GM19397 (cell line): ENCODE results near the gene VARS1.
A peak's percentile ranks its signal among the peaks of the same experiment; 100 is the strongest.
"Not testable (repeated sequence)": the region's sequence is repeated elsewhere in the genome, so short reads cannot be mapped to it uniquely, and the experiment has no call there.

Experiments used
- ATAC-seq: cut with Tn5 transposase; IDR thresholded peaks from one replicate; pipeline ENCODE4 v1.9.1; 2021; ENCODE audit warnings: mild to moderate bottlenecking, moderate library complexity; ENCODE audit not compliant: unreplicated experiment

VARS1 gene

DNA sequence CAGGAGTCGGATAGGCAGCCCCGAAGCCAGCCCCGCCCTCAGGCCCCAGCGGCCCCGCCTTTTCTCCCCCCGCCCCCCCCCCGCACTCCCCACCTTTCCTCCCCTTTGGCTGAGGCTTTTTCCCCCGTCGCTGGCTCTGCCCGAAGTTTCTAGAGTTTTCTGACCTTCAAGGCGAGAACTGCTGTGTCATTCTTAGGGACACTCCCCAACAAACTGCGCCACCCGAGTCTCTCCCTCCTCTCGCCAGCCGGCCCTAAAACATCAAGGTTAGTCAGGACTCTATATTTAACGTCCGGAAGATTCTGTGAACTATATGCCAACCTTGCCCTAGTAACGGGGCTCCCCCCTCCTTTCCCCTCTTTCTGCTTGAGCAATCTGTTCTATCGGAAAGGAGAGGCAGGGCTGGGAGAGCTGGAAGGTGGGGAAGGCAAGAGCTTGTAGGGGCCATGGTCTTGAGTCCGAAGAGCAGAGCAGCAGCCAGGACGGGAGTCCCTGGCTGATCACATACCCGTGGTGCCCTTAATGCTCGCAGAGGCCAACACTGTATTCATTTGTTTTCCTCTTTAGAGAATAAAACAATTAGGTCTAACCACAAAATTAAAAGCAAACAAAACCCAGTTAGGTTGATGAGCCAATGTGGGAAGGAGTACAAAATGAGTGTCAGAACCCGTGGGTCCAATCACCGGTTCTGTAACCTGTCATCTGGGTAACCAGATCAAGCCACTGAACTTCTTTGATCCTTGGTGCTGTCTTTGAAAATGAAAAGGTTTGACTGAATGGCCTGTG, 26.7 kb upstream of the VARS1 start:
- peak; percentile 31 for ATAC-seq

DNA sequence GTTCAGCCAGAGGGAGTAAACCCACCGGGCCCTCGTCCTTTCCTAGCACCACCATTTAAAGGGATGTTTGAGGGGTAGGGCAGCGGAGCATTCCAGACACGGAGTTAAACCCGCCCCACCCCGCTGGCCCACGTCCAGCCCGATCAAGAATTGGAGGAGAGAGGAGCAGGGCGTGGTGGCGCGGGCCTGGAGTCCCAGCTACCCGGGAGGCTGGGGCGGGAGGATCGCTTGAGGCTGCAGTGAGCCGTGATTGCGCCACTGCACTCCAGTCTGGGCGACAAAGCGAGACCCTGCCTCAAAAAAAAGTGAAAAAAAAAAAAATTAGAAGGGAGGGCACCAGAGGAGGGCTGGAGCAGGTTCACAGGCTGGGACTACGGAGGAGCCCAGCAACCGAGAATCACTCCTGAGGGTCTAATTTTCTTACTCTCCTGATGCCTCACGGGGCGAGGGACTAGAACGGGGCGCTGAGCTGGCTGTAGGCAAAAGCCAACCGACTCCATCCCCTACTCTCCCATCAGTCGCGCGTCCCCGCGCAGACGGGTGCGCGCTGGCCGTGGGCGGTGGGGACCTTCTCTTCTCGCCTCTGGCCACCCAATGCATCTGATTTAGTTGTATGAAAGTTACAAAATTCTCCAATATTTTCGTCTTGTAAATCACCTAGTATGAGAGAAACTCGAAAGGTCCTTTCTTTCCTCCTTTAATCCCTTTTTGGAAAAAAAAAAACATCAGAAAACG, 25.9 kb upstream of the VARS1 start:
- peak; percentile 46 for ATAC-seq

DNA sequence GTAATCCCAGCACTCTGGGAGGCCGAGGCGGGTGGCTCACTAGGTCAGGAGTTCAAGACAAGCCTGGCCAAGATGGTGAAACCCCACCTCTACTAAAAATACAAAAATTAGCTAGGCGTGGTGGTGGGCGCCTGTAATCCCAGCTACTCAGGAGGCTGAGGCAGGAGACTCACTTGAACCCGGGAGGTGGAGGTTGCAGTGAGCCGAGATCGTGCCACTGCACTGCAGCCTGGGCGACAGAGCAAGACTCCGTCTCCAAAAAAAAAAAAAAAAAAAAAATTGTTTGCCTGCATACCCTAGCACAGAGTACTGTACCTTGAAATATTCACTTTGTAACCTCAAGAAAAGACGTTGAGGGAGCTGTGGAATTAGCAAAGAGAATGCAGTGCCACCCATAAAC, 24.8 kb upstream of the VARS1 start:
- ATAC-seq, result not testable (repeated sequence)

DNA sequence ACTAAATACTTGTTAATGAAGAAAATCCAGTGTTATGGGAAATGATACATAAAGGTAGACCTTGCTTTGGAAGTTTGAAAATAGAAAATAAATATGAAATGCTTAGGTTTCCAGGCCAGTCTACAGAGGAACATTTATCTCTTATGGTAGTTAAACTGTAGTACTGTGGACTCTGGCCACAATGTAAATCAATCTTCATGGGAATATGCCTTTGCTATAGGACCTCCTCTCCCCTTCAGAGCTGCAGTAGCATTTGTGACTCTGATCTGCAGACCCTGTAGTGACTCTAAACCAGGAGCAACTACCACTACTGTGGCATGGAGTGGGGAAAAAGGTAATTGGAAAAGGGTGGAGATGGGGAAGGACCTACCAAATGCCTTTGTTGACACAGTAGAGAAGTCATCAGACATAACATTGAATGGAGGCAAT, 24.3 kb upstream of the VARS1 start:
- no peak for ATAC-seq

DNA sequence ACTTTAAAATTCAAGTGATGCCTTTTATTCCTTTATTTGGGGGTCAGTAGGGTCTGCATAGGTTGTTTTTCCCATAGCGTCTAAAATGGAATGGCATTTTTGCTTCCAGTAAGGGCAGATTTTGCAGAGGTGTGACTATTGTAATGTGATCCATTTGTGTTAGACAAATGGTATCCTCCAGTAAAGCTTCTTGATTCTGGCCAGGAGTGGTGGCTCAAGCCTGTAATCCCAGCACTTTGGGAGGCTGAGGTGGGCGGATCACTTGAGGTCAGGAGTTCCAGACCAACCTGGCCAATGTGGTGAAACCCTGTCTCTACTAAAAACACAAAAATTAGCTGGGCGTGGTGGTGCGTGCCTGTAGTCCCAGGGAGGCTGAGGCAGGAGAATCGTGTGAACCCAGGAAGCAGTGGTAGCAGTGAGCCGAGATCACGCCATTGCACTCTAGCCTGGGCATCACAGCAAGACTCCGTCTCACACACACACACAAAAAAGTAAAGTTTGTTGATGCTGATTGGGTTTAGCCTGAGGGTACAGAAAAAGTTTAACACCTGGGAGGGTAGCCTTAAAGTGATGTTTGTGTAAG, 22.5 kb upstream of the VARS1 start:
- not testable (repeated sequence) for ATAC-seq

GRCh38 chr6:31817133-31817928, 21.8 kb upstream of the VARS1 start:
- not testable (repeated sequence) for ATAC-seq

GRCh38 chr6:31815025-31815838, 19.7 kb upstream of the VARS1 start, which contains the start of the genes HSPA1A and HSPA1L:
Gene HSPA1A, plus strand, starts transcription at chr6:31815543. Its CDS starts 214 bp downstream, at chr6:31815757.
Gene HSPA1L, minus strand, starts transcription at chr6:31815283. Its CDS starts 3,311 bp downstream, at chr6:31811972.
- no peak for ATAC-seq

GRCh38 chr6:31814677-31815024, 19.1 kb upstream of the VARS1 start:
- ATAC-seq, result no peak

DNA sequence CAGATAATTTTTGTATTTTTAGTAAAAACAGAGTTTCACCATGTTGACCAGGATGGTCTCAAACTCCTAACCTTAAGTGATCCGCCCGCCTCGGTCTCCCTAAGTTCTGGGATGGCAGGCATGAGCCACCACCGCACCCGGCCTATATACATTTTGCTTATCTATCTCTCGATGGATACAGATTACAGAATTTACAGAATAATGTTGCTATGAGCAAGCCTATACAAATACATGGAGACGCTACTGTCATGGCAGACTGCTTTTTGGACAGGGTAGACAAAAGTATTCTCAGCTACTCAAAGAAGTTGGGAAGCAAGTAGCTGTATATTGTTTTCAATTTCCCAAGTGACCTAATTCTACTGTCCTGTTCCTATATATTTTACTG, 17.9 kb upstream of the VARS1 start:
- no peak for ATAC-seq

DNA sequence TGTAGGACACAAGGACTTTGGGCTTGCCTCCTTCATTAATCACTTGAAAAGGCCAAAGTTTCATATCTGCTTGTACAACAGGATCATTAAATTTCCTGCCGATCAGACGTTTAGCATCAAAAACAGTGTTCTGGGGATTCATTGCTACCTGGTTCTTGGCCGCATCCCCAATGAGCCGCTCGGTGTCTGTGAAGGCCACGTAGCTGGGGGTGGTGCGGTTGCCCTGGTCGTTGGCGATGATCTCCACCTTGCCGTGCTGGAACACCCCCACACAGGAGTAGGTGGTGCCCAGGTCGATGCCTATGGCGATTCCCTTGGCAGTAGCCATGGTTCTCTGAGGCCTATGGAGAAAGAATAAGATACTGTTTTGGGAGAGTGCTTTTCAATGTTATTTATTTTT, 16.1 kb upstream of the VARS1 start:
- ATAC-seq, result no peak

- ATAC-seq, result not testable (repeated sequence)
These were observed 13.0 kb upstream of the VARS1 start for GRCh38 chr6:31808599-31808998.

DNA sequence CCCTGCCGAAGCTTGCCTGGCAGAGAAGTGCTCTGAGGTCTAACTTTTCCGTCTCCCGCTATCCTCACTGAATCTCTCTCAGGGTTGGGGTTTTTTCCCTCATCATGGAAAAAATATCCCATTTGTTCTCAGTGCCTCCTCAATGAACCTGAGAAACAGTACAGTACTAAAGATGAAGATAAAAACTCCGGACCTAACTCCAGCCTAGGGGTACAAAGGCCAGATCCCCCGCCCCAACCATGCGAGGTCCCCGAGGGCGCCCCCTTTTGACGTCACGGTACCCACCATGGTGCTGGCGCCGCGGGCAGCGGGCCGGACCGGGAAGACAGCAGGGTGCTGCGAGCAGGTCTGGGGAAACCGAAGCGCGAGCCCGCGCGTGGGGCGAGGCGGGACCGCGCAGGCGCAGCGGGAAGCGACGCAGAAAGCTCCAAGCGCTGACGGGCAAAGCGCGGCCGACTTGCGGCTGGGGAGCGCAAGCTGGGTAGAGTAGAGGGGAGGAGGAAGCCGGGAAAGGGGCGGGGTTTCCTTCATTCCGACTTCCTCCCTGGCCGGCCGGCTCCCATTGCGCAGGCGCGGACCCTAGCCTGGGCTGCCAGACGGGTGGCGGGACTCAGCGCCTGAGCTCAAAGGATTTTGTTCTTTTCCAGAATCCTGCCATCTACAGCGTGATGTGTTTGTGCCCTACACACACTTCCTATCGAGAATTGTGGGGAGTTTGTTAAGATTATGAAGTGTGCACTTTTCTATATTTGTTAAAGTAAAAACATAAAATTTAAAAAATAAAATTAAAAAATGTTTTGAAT, 11.1 kb upstream of the VARS1 start, which contains the start of gene LSM2:
TSS of gene LSM2 (minus strand) at position 497 of the 803 bp plus-strand sequence. CDS start at position 288, 209 bp downstream.
- ATAC-seq, result peak; percentile 88

- no peak for ATAC-seq
These were observed 10.5 kb upstream of the VARS1 start for GRCh38 chr6:31805939-31806469.

- not testable (repeated sequence) for ATAC-seq
These were observed 5.7 kb upstream of the VARS1 start for GRCh38 chr6:31801031-31801927.

- ATAC-seq, result no peak
These were observed 4.2 kb upstream of the VARS1 start for GRCh38 chr6:31799781-31800180.

DNA sequence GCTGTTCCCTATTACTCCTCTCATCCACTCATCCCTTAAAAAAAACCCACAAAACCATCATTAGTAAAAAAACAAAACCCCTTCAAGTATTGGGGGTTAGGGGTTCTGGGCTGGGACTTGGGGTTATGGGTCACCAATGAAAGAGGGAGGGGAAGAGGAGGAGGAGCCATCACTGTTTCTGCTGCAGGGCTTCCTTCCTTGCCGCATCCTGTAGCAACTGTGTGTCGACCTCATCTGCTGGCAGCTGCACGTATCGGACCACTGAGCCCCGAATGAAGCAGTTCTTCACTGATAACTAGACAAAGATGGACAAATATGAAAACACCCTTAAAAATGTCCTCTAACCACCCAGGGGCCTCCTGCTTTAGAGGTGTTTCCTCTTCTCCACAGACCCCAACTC, 2.0 kb upstream of the VARS1 start:
- no peak for ATAC-seq

- no peak for ATAC-seq
These were observed 1.4 kb upstream of the VARS1 start for GRCh38 chr6:31796993-31797385.
